PC-9 (cell line): Measurements from ENCODE around the gene CCDC88C. TPM values are rescaled to one million over a fixed set of nuclear protein-coding genes. Genes with fewer than 3 reads are reported as not detected.

ENCODE experiments used
- BruUV-seq: library from RNA; stranded (reverse); fragments of 400-500 nt; replicated peaks from 2 replicates; lab custom pipeline; 2021; lab: Mats Ljungman, UMichigan
- CTCF ChIA-PET: fragments of 300-600 bp; sonication (Branson Sonifier 250); formaldehyde crosslinking; loops from one replicate; lab custom pipeline; 2022; ENCODE audit warnings: antibody characterized with exemption; lab: Charles Lee
- POLR2A ChIA-PET: fragments of 300-600 bp; sonication (Branson Sonifier 250); formaldehyde crosslinking; loops from one replicate; lab custom pipeline; 2022; ENCODE audit warnings: antibody characterized with exemption; ENCODE audit not compliant: unreplicated experiment; lab: Charles Lee
- DNase-seq, 2 experiments: peaks; one replicate each; pipeline versions ENCODE4 v3.0.0 to v3.0.0-alpha.2; 2015 to 2022; ENCODE audit warnings: mixed read lengths in 1 of 2
- H2AFZ ChIP-seq: fragments of 200-600 bp; sonication (generic); 2 replicates; pipeline ENCODE4 v1.8.1; 2017; ENCODE audit warnings: antibody characterized with exemption
- H3F3A ChIP-seq: fragments of 200-600 bp; sonication (generic); 2 replicates; pipeline ENCODE4 v1.8.1; 2017; ENCODE audit warnings: antibody characterized with exemption, mild to moderate bottlenecking, low read depth; ENCODE audit not compliant: insufficient read depth
- H3K27ac ChIP-seq: fragments of 200-600 bp; sonication (generic); 2 replicates; pipeline ENCODE4 v1.6.1; 2016; ENCODE audit warnings: mixed run types
- H3K27me3 ChIP-seq: fragments of 200-600 bp; sonication (generic); 2 replicates; pipeline ENCODE4 v1.6.1; 2016; ENCODE audit warnings: low read depth, mixed run types; ENCODE audit not compliant: insufficient read depth
- H3K36me3 ChIP-seq: fragments of 200-600 bp; sonication (generic); 2 replicates; pipeline ENCODE4 v1.6.1; 2016; ENCODE audit warnings: low read depth, mixed run types
- H3K4me1 ChIP-seq: fragments of 200-600 bp; sonication (generic); replicated peaks from 2 replicates; pipeline ENCODE4 v1.6.1; 2016; ENCODE audit warnings: mixed run types; ENCODE audit not compliant: insufficient read depth
- H3K4me2 ChIP-seq: fragments of 200-600 bp; sonication (generic); 2 replicates; pipeline ENCODE4 v1.6.1; 2017; ENCODE audit warnings: mixed run types
- H3K4me3 ChIP-seq: fragments of 200-600 bp; sonication (generic); 2 replicates; pipeline ENCODE4 v1.6.1; 2016; ENCODE audit warnings: mixed run types
- H3K79me2 ChIP-seq: fragments of 200-600 bp; sonication (generic); 2 replicates; pipeline ENCODE4 v1.6.1; 2017; ENCODE audit warnings: low read depth, mixed run types
- H3K9me2 ChIP-seq: fragments of 200-600 bp; sonication (generic); 2 replicates; pipeline ENCODE4 v1.8.1; 2017; ENCODE audit warnings: mild to moderate bottlenecking; ENCODE audit not compliant: insufficient read depth
- H3K9me3 ChIP-seq: fragments of 200-600 bp; sonication (generic); 2 replicates; pipeline ENCODE4 v1.8.1; 2016; ENCODE audit warnings: low read depth; ENCODE audit not compliant: insufficient read depth
- H4K20me1 ChIP-seq: fragments of 200-600 bp; sonication (generic); 2 replicates; pipeline ENCODE4 v1.8.1; 2017; ENCODE audit not compliant: insufficient read depth
- EZH2 ChIP-seq: fragments of 200-600 bp; sonication (generic); IDR thresholded peaks from 2 replicates; pipeline ENCODE4 v1.8.0; 2017; ENCODE audit warnings: antibody characterized with exemption, low read depth
- intact Hi-C: fragments of 100-400 bp; cut with micrococcal nuclease; formaldehyde crosslinking; loops from one replicate; pipeline ENCODE4 v1.10.0; 2022; ENCODE audit not compliant: unreplicated experiment
- total RNA-seq: library from RNA; stranded (reverse); gene quantifications from 2 replicates; pipeline ENCODE4 v1.2.3, GENCODE V29; 2021
- TF ChIP-seq, protein P1 (sequence below): fragments of 200-600 bp; sonication (generic); conservative IDR thresholded peaks from 2 replicates; pipeline ENCODE4 v1.6.1; 2017; ENCODE audit warnings: mixed run types, antibody characterized with exemption, mild to moderate bottlenecking, moderate library complexity

The CCDC88C gene
- total RNA-seq, 1 experiment from 2014 or later = 7.4 TPM

GRCh38 chr14:91333650-91334039, 84.0 kb downstream of the CCDC88C start:
- H3K27ac ChIP-seq = no peak overlapping the region

GRCh38 chr14:91332986-91333649, 84.5 kb downstream of the CCDC88C start:
- DNase-seq = no peak
- no peaks in the 10 kb centered on the region for H3K4me1 ChIP-seq
- POLR2A ChIA-PET = no interaction called here
- no peak overlapping the region for H3K4me2 ChIP-seq
- no peak for TF ChIP-seq EZH2
- TF ChIP-seq, protein P1, sequence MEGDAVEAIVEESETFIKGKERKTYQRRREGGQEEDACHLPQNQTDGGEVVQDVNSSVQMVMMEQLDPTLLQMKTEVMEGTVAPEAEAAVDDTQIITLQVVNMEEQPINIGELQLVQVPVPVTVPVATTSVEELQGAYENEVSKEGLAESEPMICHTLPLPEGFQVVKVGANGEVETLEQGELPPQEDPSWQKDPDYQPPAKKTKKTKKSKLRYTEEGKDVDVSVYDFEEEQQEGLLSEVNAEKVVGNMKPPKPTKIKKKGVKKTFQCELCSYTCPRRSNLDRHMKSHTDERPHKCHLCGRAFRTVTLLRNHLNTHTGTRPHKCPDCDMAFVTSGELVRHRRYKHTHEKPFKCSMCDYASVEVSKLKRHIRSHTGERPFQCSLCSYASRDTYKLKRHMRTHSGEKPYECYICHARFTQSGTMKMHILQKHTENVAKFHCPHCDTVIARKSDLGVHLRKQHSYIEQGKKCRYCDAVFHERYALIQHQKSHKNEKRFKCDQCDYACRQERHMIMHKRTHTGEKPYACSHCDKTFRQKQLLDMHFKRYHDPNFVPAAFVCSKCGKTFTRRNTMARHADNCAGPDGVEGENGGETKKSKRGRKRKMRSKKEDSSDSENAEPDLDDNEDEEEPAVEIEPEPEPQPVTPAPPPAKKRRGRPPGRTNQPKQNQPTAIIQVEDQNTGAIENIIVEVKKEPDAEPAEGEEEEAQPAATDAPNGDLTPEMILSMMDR = no peak
- no peak overlapping the region for H2AFZ ChIP-seq
- no peaks in the 10 kb centered on the region for H3F3A ChIP-seq
- BruUV-seq = no TSS peak
- no peaks in the 10 kb centered on the region for H3K79me2 ChIP-seq
- CTCF ChIA-PET = no interaction called here
- intact Hi-C loops = no loop called here
- H3K9me2 ChIP-seq = no peaks in the 10 kb centered on the region
- no peak overlapping the region for H3K4me3 ChIP-seq
- no peak overlapping the region for H3K27ac ChIP-seq
- no peaks in the 10 kb centered on the region for H3K36me3 ChIP-seq
- H3K27me3 ChIP-seq = no peaks in the 10 kb centered on the region
- no peaks in the 10 kb centered on the region for H4K20me1 ChIP-seq
- no peaks in the 10 kb centered on the region for H3K9me3 ChIP-seq

More at GRCh38 chr14:91333650-91334039, 84.0 kb downstream of the CCDC88C start:
- ChIA-PET CTCF (no interaction called here), POLR2A (no interaction called here)
- TF ChIP-seq, protein P1 = no peak
- TF ChIP-seq EZH2 = no peak
- DNase-seq = no peak
- Histone ChIP-seq H3K79me2 (no peaks in the 10 kb centered on the region), H3K9me3 (no peaks in the 10 kb centered on the region), H3K4me2 (no peak overlapping the region), H3K4me1 (no peaks in the 10 kb centered on the region), H3K36me3 (no peaks in the 10 kb centered on the region), H2AFZ (no peak overlapping the region), H3K4me3 (no peak overlapping the region), H3K27me3 (no peaks in the 10 kb centered on the region), H3F3A (no peaks in the 10 kb centered on the region), H3K9me2 (no peaks in the 10 kb centered on the region), H4K20me1 (no peaks in the 10 kb centered on the region)
- BruUV-seq = no TSS peak
- intact Hi-C loops = no loop called here

DNA sequence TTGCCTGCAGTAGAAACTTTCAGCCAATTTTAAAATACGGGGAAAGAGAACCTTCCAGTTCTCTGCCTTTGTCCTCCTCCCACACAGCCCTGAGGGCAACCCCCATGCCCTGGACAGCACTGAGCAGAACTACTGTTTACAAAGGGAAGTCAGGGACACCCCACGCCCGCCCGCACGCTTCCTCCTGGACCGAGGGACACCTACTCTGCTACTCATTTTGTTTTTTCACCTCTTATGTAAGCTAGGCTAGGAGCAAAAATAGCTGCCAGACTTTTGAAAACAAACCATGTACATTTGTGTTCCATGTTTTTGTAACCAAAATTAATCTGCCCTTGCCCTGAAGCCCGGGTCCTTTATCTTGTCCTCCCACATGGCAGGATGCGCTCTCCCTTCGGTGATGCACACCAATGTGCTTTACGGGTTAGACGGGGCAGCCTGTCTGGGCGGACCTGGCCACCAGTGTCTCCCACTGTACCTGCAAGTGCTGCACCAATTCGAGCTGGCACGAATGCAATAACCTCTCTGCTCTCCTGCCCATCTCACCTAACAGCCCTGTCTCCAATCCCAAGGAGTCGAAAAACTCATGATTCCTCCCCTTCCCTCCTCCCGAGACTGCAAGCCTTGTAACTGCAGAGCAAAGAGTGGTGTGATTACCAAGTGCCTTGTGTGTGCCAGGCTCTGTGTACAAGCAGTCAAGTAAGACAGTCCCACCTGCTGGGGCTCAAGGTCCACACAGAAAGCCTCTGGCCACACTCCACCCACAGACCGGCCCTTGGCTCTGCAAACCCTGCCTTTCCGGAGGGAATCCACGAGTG, 85.2 kb downstream of the CCDC88C start:
- Histone ChIP-seq H4K20me1 (no peaks in the 10 kb centered on the region), H3K9me3 (no peaks in the 10 kb centered on the region), H3K27ac (no peak overlapping the region), H3K4me1 (no peaks in the 10 kb centered on the region), H3K27me3 (no peaks in the 10 kb centered on the region), H3K4me3 (no peak overlapping the region), H2AFZ (no peak overlapping the region), H3K9me2 (no peaks in the 10 kb centered on the region), H3K4me2 (no peak overlapping the region), H3K79me2 (no peaks in the 10 kb centered on the region), H3F3A (no peaks in the 10 kb centered on the region), H3K36me3 (no peaks in the 10 kb centered on the region)
- DNase-seq = no peak
- intact Hi-C loops = no loop called here
- TF ChIP-seq EZH2 = no peak
- TF ChIP-seq, protein P1 = no peak
- CTCF ChIA-PET = no interaction called here
- POLR2A ChIA-PET = no interaction called here
- no TSS peak for BruUV-seq
